Astrocyte (in vitro differentiated cells and primary cell): ENCODE results near the gene KIF2A. TPM values are rescaled to one million over a fixed set of nuclear protein-coding genes. Genes with fewer than 3 reads are reported as not detected.

Source experiments
- DNase-seq: peaks from one replicate; pipeline ENCODE4 v3.0.0-alpha.2; 2010; ENCODE audit warnings: low read depth
- FAIRE-seq: peaks from 2 replicates; lab custom pipeline; 2011; peaks lifted over from hg19 to GRCh38; lab: Jason Lieb, UNC
- H2AFZ ChIP-seq: 2 replicates; pipeline ENCODE4 v1.6.0; 2012; ENCODE audit warnings: low read depth, low read length, inconsistent platforms
- H3K27ac ChIP-seq: 2 replicates; pipeline ENCODE4 v1.5.1; 2011; ENCODE audit warnings: low read depth, low read length, inconsistent platforms
- H3K27me3 ChIP-seq: 2 replicates; pipeline ENCODE4 v1.6.0; 2011; ENCODE audit warnings: low read length, inconsistent platforms; ENCODE audit not compliant: insufficient read depth
- H3K36me3 ChIP-seq: 2 replicates; pipeline ENCODE4 v1.5.1; 2011; ENCODE audit warnings: low read length, inconsistent platforms; ENCODE audit not compliant: insufficient read depth
- H3K4me1 ChIP-seq: 2 replicates; pipeline ENCODE4 v1.5.1; 2011; ENCODE audit warnings: low read length, inconsistent platforms; ENCODE audit not compliant: insufficient read depth
- H3K4me2 ChIP-seq: 2 replicates; pipeline ENCODE4 v1.6.0; 2012; ENCODE audit warnings: low read length, inconsistent platforms
- H3K4me3 ChIP-seq: 2 replicates; pipeline ENCODE4 v1.5.1; 2011; ENCODE audit warnings: low read depth, mild to moderate bottlenecking, low read length, inconsistent platforms; ENCODE audit not compliant: insufficient read depth
- H3K79me2 ChIP-seq: 2 replicates; pipeline ENCODE4 v1.6.0; 2012; ENCODE audit warnings: mild to moderate bottlenecking, low read length, inconsistent platforms; ENCODE audit not compliant: insufficient read depth
- H3K9ac ChIP-seq: 2 replicates; pipeline ENCODE4 v1.6.0; 2012; ENCODE audit warnings: mild to moderate bottlenecking, low read length, inconsistent platforms
- H3K9me3 ChIP-seq: 2 replicates; pipeline ENCODE4 v1.5.1; 2012; ENCODE audit warnings: low read depth, mild to moderate bottlenecking, low read length, inconsistent platforms; ENCODE audit not compliant: insufficient read depth
- H4K20me1 ChIP-seq: 2 replicates; pipeline ENCODE4 v1.6.0; 2012; ENCODE audit warnings: low read length, inconsistent platforms; ENCODE audit not compliant: insufficient read depth
- H3K27ac Mint-ChIP-seq: one replicate; pipeline ENCODE4 v1.8.0; 2021; ENCODE audit warnings: mild to moderate bottlenecking, mixed read lengths; ENCODE audit not compliant: unreplicated experiment
- H3K27me3 Mint-ChIP-seq: one replicate; pipeline ENCODE4 v1.8.0; 2021; ENCODE audit warnings: low read depth, mixed read lengths; ENCODE audit not compliant: unreplicated experiment
- H3K36me3 Mint-ChIP-seq: one replicate; pipeline ENCODE4 v1.8.0; 2021; ENCODE audit warnings: low read depth, mixed read lengths; ENCODE audit not compliant: unreplicated experiment
- H3K4me1 Mint-ChIP-seq: one replicate; pipeline ENCODE4 v1.8.0; 2021; ENCODE audit warnings: low read depth, mixed read lengths; ENCODE audit not compliant: unreplicated experiment
- H3K4me3 Mint-ChIP-seq: one replicate; pipeline ENCODE4 v1.8.0; 2021; ENCODE audit warnings: mild to moderate bottlenecking, moderate library complexity, mixed read lengths; ENCODE audit not compliant: unreplicated experiment
- H3K9me3 Mint-ChIP-seq: one replicate; pipeline ENCODE4 v1.8.0; 2021; ENCODE audit warnings: mild to moderate bottlenecking, mixed read lengths; ENCODE audit not compliant: unreplicated experiment
- EZH2 ChIP-seq: IDR thresholded peaks from 2 replicates; pipeline ENCODE4 v1.6.1; 2012; ENCODE audit warnings: mild to moderate bottlenecking, low read length, inconsistent platforms; ENCODE audit not compliant: insufficient read depth
- total RNA-seq: library from RNA; stranded (reverse); gene quantifications from 2 replicates; pipeline ENCODE4 v1.2.1, GENCODE V29; 2021
- TF ChIP-seq, protein P1 (sequence below): IDR thresholded peaks from 2 replicates; pipeline ENCODE4 v1.5.1; 2011; ENCODE audit warnings: low read depth, mild to moderate bottlenecking, inconsistent platforms, low read length, moderate library complexity; ENCODE audit not compliant: insufficient read depth

KIF2A gene
- total RNA-seq, 1 donor from 2014 or later: 79.1 TPM

DNA sequence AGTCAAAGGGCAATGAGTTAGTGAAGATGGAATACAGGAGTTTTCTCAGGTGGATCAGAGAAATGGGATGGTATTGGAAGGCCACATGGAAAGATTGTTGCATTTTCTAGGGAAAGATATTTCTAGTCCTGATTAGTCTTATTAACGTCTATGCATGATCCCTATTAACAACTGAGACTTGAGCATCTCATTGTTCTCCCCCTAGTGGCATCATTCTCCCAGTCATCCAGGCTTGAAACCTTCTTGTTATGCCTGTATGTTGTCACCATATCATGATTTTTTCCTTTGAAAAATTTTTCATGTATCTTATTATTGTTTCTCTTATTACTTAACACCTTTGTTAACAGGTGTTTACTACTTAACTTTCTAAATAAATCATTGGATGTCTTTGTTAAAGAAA, 34.4 kb downstream of the KIF2A start:
- H3K36me3 ChIP-seq: peaks cover 3% of the 10 kb centered on the region
- Mint-ChIP-seq H3K4me1 (peaks cover 12% of the 10 kb centered on the region), H3K36me3 (no peaks in the 10 kb centered on the region), H3K27me3 (no peaks in the 10 kb centered on the region), H3K4me3 (no peak overlapping the region), H3K9me3 (no peaks in the 10 kb centered on the region), H3K27ac (no peak overlapping the region)
- H3K79me2 ChIP-seq: peaks cover 87% of the 10 kb centered on the region
- no peaks in the 10 kb centered on the region for H3K9me3 ChIP-seq
- no peak overlapping the region for H3K4me3 ChIP-seq
- no peak for FAIRE-seq
- H2AFZ ChIP-seq: no peak overlapping the region
- H3K27ac ChIP-seq: no peak overlapping the region
- H3K27me3 ChIP-seq: no peaks in the 10 kb centered on the region
- H3K4me2 ChIP-seq: no peak overlapping the region
- no peaks in the 10 kb centered on the region for H3K4me1 ChIP-seq
- TF ChIP-seq, protein P1, sequence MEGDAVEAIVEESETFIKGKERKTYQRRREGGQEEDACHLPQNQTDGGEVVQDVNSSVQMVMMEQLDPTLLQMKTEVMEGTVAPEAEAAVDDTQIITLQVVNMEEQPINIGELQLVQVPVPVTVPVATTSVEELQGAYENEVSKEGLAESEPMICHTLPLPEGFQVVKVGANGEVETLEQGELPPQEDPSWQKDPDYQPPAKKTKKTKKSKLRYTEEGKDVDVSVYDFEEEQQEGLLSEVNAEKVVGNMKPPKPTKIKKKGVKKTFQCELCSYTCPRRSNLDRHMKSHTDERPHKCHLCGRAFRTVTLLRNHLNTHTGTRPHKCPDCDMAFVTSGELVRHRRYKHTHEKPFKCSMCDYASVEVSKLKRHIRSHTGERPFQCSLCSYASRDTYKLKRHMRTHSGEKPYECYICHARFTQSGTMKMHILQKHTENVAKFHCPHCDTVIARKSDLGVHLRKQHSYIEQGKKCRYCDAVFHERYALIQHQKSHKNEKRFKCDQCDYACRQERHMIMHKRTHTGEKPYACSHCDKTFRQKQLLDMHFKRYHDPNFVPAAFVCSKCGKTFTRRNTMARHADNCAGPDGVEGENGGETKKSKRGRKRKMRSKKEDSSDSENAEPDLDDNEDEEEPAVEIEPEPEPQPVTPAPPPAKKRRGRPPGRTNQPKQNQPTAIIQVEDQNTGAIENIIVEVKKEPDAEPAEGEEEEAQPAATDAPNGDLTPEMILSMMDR: no peak
- TF ChIP-seq EZH2: no peak
- H4K20me1 ChIP-seq: peaks cover 56% of the 10 kb centered on the region
- no peak for DNase-seq
- H3K9ac ChIP-seq: no peak overlapping the region

DNA sequence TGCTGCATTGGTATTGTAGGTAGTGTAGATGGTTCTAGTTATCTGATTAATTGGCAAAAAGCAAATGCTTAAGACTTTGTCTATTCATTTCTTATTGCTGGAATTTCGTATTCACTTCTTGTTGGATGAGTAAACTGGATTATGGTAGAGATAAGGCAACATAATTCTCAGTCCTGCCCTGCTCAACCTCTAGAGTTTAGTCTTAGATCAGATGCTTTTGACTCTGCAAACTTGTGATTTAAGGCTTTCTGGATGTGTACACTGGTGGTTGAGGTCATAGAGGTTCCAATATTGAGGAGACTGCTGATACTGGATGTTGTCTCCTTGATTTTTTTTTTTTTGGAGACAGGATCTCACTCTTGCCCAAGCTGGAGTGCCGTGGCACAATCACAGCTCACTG, 35.0 kb downstream of the KIF2A start:
- Histone ChIP-seq H3K9me3 (no peaks in the 10 kb centered on the region), H3K4me1 (no peaks in the 10 kb centered on the region), H2AFZ (no peak overlapping the region), H3K27me3 (no peaks in the 10 kb centered on the region), H3K9ac (no peak overlapping the region), H3K27ac (no peak overlapping the region), H4K20me1 (peaks cover 53% of the 10 kb centered on the region), H3K4me2 (no peak overlapping the region), H3K79me2 (peaks cover 88% of the 10 kb centered on the region), H3K4me3 (no peak overlapping the region), H3K36me3 (peaks cover 3% of the 10 kb centered on the region)
- H3K4me3 Mint-ChIP-seq: no peak overlapping the region
- DNase-seq (no peak), FAIRE-seq (peak; percentile 26)
- H3K4me1 Mint-ChIP-seq: peaks cover 10% of the 10 kb centered on the region
- TF ChIP-seq EZH2: no peak
- TF ChIP-seq, protein P1: no peak
- no peaks in the 10 kb centered on the region for H3K27me3 Mint-ChIP-seq
- H3K36me3 Mint-ChIP-seq: no peaks in the 10 kb centered on the region
- H3K27ac Mint-ChIP-seq: no peak overlapping the region
- no peaks in the 10 kb centered on the region for H3K9me3 Mint-ChIP-seq

DNA sequence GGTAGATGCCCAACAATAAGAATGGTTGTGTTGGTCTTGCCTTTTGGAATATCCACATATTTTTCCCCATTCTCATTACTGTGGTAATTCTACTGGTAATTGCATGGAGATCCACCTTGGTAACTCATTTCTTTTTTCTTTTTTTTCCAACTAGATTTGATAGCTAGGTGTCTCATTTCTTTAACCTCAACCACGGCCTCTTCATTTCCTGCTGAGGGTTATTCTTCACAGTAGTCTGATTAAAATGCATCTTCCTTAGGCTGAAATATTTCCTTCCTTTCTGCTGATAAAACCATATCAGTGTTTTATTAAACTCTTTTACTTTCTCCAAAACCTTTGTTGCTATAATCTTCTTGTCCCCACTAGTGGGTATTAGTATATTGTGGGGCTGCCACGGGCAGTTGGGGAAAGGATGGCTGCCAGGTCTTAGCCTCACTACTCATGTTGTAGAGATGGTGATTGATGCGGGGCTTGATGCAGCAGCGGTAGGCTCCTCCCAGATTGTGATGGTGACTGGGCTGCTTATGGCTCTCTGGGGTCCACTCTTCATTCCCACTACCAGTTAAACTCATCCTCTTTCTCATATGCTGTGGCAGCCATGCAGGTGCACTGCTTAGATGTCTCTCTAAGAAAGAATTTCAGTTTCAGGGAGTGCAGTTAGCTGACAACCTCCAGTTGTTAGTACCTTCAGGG, 35.9 kb downstream of the KIF2A start:
- H3K27ac ChIP-seq: no peak overlapping the region
- H4K20me1 ChIP-seq: peaks cover 47% of the 10 kb centered on the region
- Mint-ChIP-seq H3K36me3 (no peaks in the 10 kb centered on the region), H3K4me1 (peaks cover 3% of the 10 kb centered on the region), H3K27me3 (no peaks in the 10 kb centered on the region), H3K9me3 (no peaks in the 10 kb centered on the region), H3K27ac (no peak overlapping the region), H3K4me3 (no peak overlapping the region)
- TF ChIP-seq, protein P1: no peak
- no peak for TF ChIP-seq EZH2
- H2AFZ ChIP-seq: no peak overlapping the region
- no peak overlapping the region for H3K4me2 ChIP-seq
- no peaks in the 10 kb centered on the region for H3K4me1 ChIP-seq
- H3K9me3 ChIP-seq: no peaks in the 10 kb centered on the region
- DNase-seq (no peak), FAIRE-seq (no peak)
- no peak overlapping the region for H3K9ac ChIP-seq
- no peaks in the 10 kb centered on the region for H3K27me3 ChIP-seq
- H3K79me2 ChIP-seq: peaks cover 89% of the 10 kb centered on the region
- H3K4me3 ChIP-seq: no peak overlapping the region
- H3K36me3 ChIP-seq: peaks cover 3% of the 10 kb centered on the region
